ENCODE results near the gene TRIM66.

Gene TRIM66

GRCh38 chr11:8717876-8718753 lies 35.6 kb upstream of the TRIM66 start:
- no peak for TF ChIP-seq SIN3A (IDR thresholded peaks at IDR 0.05; ENCODE audit: borderline replicate concordance, insufficient read depth, low read length)
- peak; percentile 61; the same call in 1 of the 2 replicates for TF ChIP-seq TAF1 (IDR thresholded peaks at IDR 0.05; ENCODE audit: borderline replicate concordance, insufficient read depth, low read length)
- TF ChIP-seq REST (IDR thresholded peaks at IDR 0.05; ENCODE audit: insufficient read depth in 1 of 2, low read depth in 2 of 2, low read length in 2 of 2), result no peak
- no peak for TF ChIP-seq POLR2AphosphoS5 (IDR thresholded peaks at IDR 0.05; ENCODE audit: low read depth, low read length)
- TF ChIP-seq FOXP2 (optimal IDR thresholded peaks at IDR 0.05; ENCODE audit: borderline replicate concordance, extremely low read depth, extremely low read length, insufficient read depth), result no peak

- no peak for TF ChIP-seq POLR2AphosphoS5 (IDR thresholded peaks at IDR 0.05; ENCODE audit: low read depth, low read length)
- no peak for TF ChIP-seq REST (IDR thresholded peaks at IDR 0.05; ENCODE audit: insufficient read depth in 1 of 2, low read depth in 2 of 2, low read length in 2 of 2)
- TF ChIP-seq SIN3A (IDR thresholded peaks at IDR 0.05; ENCODE audit: borderline replicate concordance, insufficient read depth, low read length), result peak; percentile 55; the same call in 1 of the 2 replicates
Measured at GRCh38 chr11:8717544-8717875, 35.0 kb upstream of the TRIM66 start.

GRCh38 chr11:8715501-8715900 lies 33.0 kb upstream of the TRIM66 start:
- TF ChIP-seq SIN3A (IDR thresholded peaks at IDR 0.05; ENCODE audit: borderline replicate concordance, insufficient read depth, low read length) (no peak), TAF1 (IDR thresholded peaks at IDR 0.05; ENCODE audit: borderline replicate concordance, insufficient read depth, low read length) (no peak), REST (IDR thresholded peaks at IDR 0.05; ENCODE audit: insufficient read depth in 1 of 2, low read depth in 2 of 2, low read length in 2 of 2) (no peak), POLR2AphosphoS5 (IDR thresholded peaks at IDR 0.05; ENCODE audit: low read depth, low read length) (no peak), FOXP2 (optimal IDR thresholded peaks at IDR 0.05; ENCODE audit: borderline replicate concordance, extremely low read depth, extremely low read length, insufficient read depth) (no peak)

GRCh38 chr11:8714622-8715225 lies 32.3 kb upstream of the TRIM66 start:
- no peak for TF ChIP-seq SIN3A (IDR thresholded peaks at IDR 0.05; ENCODE audit: borderline replicate concordance, insufficient read depth, low read length)
- no peak for TF ChIP-seq TAF1 (IDR thresholded peaks at IDR 0.05; ENCODE audit: borderline replicate concordance, insufficient read depth, low read length)
- no peak for TF ChIP-seq REST (IDR thresholded peaks at IDR 0.05; ENCODE audit: insufficient read depth in 1 of 2, low read depth in 2 of 2, low read length in 2 of 2)
- TF ChIP-seq POLR2AphosphoS5 (IDR thresholded peaks at IDR 0.05; ENCODE audit: low read depth, low read length), result no peak
- TF ChIP-seq FOXP2 (optimal IDR thresholded peaks at IDR 0.05; ENCODE audit: borderline replicate concordance, extremely low read depth, extremely low read length, insufficient read depth), result no peak
